HepG2 (cell line): ENCODE measurements around the gene MGST1. TPM values are rescaled to one million over a fixed set of nuclear protein-coding genes. Genes with fewer than 3 reads are reported as not detected.

Experiments
- AGO2 ChIP-seq: fragments of 200-400 bp; formaldehyde crosslinking; optimal IDR thresholded peaks from 2 replicates; pipeline ENCODE3; 2017; ENCODE audit warnings: mild to moderate bottlenecking, low read depth, low read length, moderate library complexity
- ATRX ChIP-seq: sonication (generic); formaldehyde crosslinking; IDR thresholded peaks from 2 replicates; pipeline ENCODE4 v1.4.0; 2020; ENCODE audit warnings: missing genetic modification reagents, borderline replicate concordance
- CBX2 ChIP-seq, 2 experiments: fragments of 200-600 bp in 1 of 2; sonication (generic); formaldehyde crosslinking in 1 of 2; IDR thresholded peaks; 2 replicates each; pipeline versions ENCODE4 v1.7.0 to v1.8.1; 2018 to 2022; ENCODE audit warnings: low read depth in 2 of 2, low read length in 1 of 2, mild to moderate bottlenecking in 1 of 2, missing genetic modification reagents in 1 of 2
- ELF3 ChIP-seq: IDR thresholded peaks from 2 replicates; pipeline ENCODE4 v1.6.1; 2016; ENCODE audit warnings: missing genetic modification reagents, missing compliant biosample characterization
- FOXK2 ChIP-seq: fragments of 450-650 bp; IDR thresholded peaks from 2 replicates; pipeline ENCODE4 v1.6.1; 2016
- FOXM1 ChIP-seq: sonication (generic); formaldehyde crosslinking; IDR thresholded peaks from 2 replicates; pipeline ENCODE4 v1.5.0; 2020; ENCODE audit warnings: missing genetic modification reagents
- MBD4 ChIP-seq: IDR thresholded peaks from 2 replicates; pipeline ENCODE4 v1.6.1; 2012; ENCODE audit warnings: low read length, inconsistent platforms, borderline replicate concordance
- MED13 ChIP-seq: sonication (generic); formaldehyde crosslinking; IDR thresholded peaks from 2 replicates; pipeline ENCODE4 v1.5.0; 2020; ENCODE audit warnings: missing genetic modification reagents
- NKX3-1 ChIP-seq: sonication (generic); formaldehyde crosslinking; IDR thresholded peaks from 2 replicates; pipeline ENCODE4 v1.5.0; 2020; ENCODE audit warnings: missing genetic modification reagents
- PPARG ChIP-seq: conservative IDR thresholded peaks from 2 replicates; pipeline ENCODE4 v1.6.1; 2016; ENCODE audit warnings: missing biosample characterization, missing genetic modification reagents
- PTBP1 ChIP-seq: fragments of 200-400 bp; formaldehyde crosslinking; IDR thresholded peaks from 2 replicates; pipeline ENCODE4 v1.6.1; 2018; ENCODE audit warnings: low read length, low read depth; ENCODE audit not compliant: poor library complexity, severe bottlenecking
- RARA ChIP-seq: IDR thresholded peaks from 2 replicates; pipeline ENCODE4 v1.6.1; 2016; ENCODE audit warnings: missing genetic modification reagents, missing compliant biosample characterization
- SALL1 ChIP-seq: sonication (generic); formaldehyde crosslinking; IDR thresholded peaks from 2 replicates; pipeline ENCODE4 v1.8.0; 2022; ENCODE audit warnings: mild to moderate bottlenecking, missing genetic modification reagents
- SETDB1 ChIP-seq: sonication (generic); formaldehyde crosslinking; IDR thresholded peaks from 2 replicates; pipeline ENCODE4 v1.5.1; 2020; ENCODE audit warnings: missing genetic modification reagents, mild to moderate bottlenecking, borderline replicate concordance
- SIN3A ChIP-seq: IDR thresholded peaks from 2 replicates; pipeline ENCODE4 v1.6.1; 2011; ENCODE audit warnings: low read depth, mild to moderate bottlenecking, control low read depth, low read length, borderline replicate concordance
- THAP7 ChIP-seq: sonication (generic); formaldehyde crosslinking; IDR thresholded peaks from 2 replicates; pipeline ENCODE4 v1.8.1; 2023; ENCODE audit warnings: mild to moderate bottlenecking, missing genetic modification reagents
- ZKSCAN1 ChIP-seq: fragments of 150-350 bp; IDR thresholded peaks from 2 replicates; pipeline ENCODE4 v1.6.1; 2014; ENCODE audit warnings: low read length
- ZNF333 ChIP-seq: sonication (generic); formaldehyde crosslinking; IDR thresholded peaks from 2 replicates; pipeline ENCODE4 v1.4.0; 2020; ENCODE audit warnings: mild to moderate bottlenecking, missing genetic modification reagents, borderline replicate concordance
- ZNF513 ChIP-seq: sonication (generic); formaldehyde crosslinking; conservative IDR thresholded peaks from 2 replicates; pipeline ENCODE4 v1.5.0; 2020; ENCODE audit warnings: missing genetic modification reagents
- ZNF543 ChIP-seq: sonication (generic); formaldehyde crosslinking; IDR thresholded peaks from 2 replicates; pipeline ENCODE4 v1.4.0; 2020; ENCODE audit warnings: mild to moderate bottlenecking, missing genetic modification reagents
- ZSCAN25 ChIP-seq: sonication (generic); formaldehyde crosslinking; IDR thresholded peaks from 2 replicates; pipeline ENCODE4 v1.8.0; 2022; ENCODE audit warnings: mild to moderate bottlenecking, missing genetic modification reagents
- polyA plus RNA-seq, 8 experiments: library from polyadenylated mRNA; depleted of rRNA in 3 of 8; stranded (reverse) in 7 of 8; unstranded in 1 of 8; fragments of >200 nt; fragmentation: Illumina TruSeq in 4 of 8; extraction: Trizol in 4 of 8; gene quantifications; 2 replicates each; pipeline versions ENCODE4 v1.2.1 to v1.2.3, GENCODE V29; 2011 to 2016; ENCODE audit warnings: low read depth in 4 of 8, missing spikeins in 1 of 8, mixed read lengths in 1 of 8; ENCODE audit not compliant: insufficient read depth in 1 of 8
- total RNA-seq, 5 experiments: library from RNA; depleted of rRNA; stranded (reverse); fragments of >200 nt; fragmentation: Illumina TruSeq; extraction: Trizol; gene quantifications; 2 replicates each; pipeline ENCODE4 v1.2.3, GENCODE V29; 2016; ENCODE audit warnings: low read depth in 1 of 5
- TF ChIP-seq, protein P1 (sequence below): sonication (generic); formaldehyde crosslinking; IDR thresholded peaks from 2 replicates; pipeline ENCODE4 v1.5.1; 2020; ENCODE audit warnings: missing genetic modification reagents, mild to moderate bottlenecking, borderline replicate concordance
- TF ChIP-seq, protein P2 (sequence below): sonication (generic); formaldehyde crosslinking; IDR thresholded peaks from 2 replicates; pipeline ENCODE4 v1.5.0; 2020; ENCODE audit warnings: mild to moderate bottlenecking, missing genetic modification reagents, moderate library complexity

The MGST1 gene
- total and polyA plus RNA-seq, 2 of the 13 experiments (the other 11 are each of a cell fraction or from before 2014, with no cell fraction given), result 119 to 152 TPM

- TF ChIP-seq THAP7 (CRISPR knock-in tag), result no peak
- no peak for TF ChIP-seq PTBP1
- no peak for TF ChIP-seq MED13 (CRISPR knock-in tag)
- TF ChIP-seq FOXK2, result no peak
- no peak for TF ChIP-seq SETDB1 (CRISPR knock-in tag)
- TF ChIP-seq ZKSCAN1, result no peak
- TF ChIP-seq MBD4, result no peak
- TF ChIP-seq ZNF333 (CRISPR knock-in tag), result no peak
- TF ChIP-seq AGO2, result no peak
- TF ChIP-seq PPARG, result 0 out of 2 replicates have a peak, but pooled peaks have one; percentile 12
- no peak for TF ChIP-seq FOXM1 (CRISPR knock-in tag)
- TF ChIP-seq RARA (CRISPR knock-in tag), result no peak
- no peak for TF ChIP-seq ZNF543 (CRISPR knock-in tag)
- TF ChIP-seq, protein P1, sequence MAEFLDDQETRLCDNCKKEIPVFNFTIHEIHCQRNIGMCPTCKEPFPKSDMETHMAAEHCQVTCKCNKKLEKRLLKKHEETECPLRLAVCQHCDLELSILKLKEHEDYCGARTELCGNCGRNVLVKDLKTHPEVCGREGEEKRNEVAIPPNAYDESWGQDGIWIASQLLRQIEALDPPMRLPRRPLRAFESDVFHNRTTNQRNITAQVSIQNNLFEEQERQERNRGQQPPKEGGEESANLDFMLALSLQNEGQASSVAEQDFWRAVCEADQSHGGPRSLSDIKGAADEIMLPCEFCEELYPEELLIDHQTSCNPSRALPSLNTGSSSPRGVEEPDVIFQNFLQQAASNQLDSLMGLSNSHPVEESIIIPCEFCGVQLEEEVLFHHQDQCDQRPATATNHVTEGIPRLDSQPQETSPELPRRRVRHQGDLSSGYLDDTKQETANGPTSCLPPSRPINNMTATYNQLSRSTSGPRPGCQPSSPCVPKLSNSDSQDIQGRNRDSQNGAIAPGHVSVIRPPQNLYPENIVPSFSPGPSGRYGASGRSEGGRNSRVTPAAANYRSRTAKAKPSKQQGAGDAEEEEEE (CRISPR knock-in tag), result no peak
- no peak for TF ChIP-seq CBX2 (IDR thresholded peaks at IDR 0.05; ENCODE audit: low read depth, low read length)
- TF ChIP-seq CBX2 (CRISPR knock-in tag; IDR thresholded peaks at IDR 0.05; ENCODE audit: low read depth), result no peak
- TF ChIP-seq ZSCAN25, result no peak
- no peak for TF ChIP-seq ELF3 (CRISPR knock-in tag)
- no peak for TF ChIP-seq NKX3-1 (CRISPR knock-in tag)
- no peak for TF ChIP-seq SIN3A
- TF ChIP-seq ZNF513 (CRISPR knock-in tag), result no peak
- 0 out of 2 replicates have a peak, but pooled peaks have one; percentile 14 for TF ChIP-seq SALL1 (CRISPR knock-in tag)
- TF ChIP-seq, protein P2, sequence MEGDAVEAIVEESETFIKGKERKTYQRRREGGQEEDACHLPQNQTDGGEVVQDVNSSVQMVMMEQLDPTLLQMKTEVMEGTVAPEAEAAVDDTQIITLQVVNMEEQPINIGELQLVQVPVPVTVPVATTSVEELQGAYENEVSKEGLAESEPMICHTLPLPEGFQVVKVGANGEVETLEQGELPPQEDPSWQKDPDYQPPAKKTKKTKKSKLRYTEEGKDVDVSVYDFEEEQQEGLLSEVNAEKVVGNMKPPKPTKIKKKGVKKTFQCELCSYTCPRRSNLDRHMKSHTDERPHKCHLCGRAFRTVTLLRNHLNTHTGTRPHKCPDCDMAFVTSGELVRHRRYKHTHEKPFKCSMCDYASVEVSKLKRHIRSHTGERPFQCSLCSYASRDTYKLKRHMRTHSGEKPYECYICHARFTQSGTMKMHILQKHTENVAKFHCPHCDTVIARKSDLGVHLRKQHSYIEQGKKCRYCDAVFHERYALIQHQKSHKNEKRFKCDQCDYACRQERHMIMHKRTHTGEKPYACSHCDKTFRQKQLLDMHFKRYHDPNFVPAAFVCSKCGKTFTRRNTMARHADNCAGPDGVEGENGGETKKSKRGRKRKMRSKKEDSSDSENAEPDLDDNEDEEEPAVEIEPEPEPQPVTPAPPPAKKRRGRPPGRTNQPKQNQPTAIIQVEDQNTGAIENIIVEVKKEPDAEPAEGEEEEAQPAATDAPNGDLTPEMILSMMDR (CRISPR knock-in tag), result peak; percentile 82
- no peak for TF ChIP-seq ATRX (CRISPR knock-in tag)
Measured at GRCh38 chr12:16359512-16360491, 12.4 kb downstream of the MGST1 start (continued).
